HG03039 (cell line): Measurements from ENCODE around the gene TMEM100.

Experiments
- ATAC-seq: cut with Tn5 transposase; IDR thresholded peaks from one replicate; pipeline ENCODE4 v1.9.1; 2021; ENCODE audit warnings: mild to moderate bottlenecking, moderate library complexity; ENCODE audit not compliant: unreplicated experiment

The TMEM100 gene

DNA sequence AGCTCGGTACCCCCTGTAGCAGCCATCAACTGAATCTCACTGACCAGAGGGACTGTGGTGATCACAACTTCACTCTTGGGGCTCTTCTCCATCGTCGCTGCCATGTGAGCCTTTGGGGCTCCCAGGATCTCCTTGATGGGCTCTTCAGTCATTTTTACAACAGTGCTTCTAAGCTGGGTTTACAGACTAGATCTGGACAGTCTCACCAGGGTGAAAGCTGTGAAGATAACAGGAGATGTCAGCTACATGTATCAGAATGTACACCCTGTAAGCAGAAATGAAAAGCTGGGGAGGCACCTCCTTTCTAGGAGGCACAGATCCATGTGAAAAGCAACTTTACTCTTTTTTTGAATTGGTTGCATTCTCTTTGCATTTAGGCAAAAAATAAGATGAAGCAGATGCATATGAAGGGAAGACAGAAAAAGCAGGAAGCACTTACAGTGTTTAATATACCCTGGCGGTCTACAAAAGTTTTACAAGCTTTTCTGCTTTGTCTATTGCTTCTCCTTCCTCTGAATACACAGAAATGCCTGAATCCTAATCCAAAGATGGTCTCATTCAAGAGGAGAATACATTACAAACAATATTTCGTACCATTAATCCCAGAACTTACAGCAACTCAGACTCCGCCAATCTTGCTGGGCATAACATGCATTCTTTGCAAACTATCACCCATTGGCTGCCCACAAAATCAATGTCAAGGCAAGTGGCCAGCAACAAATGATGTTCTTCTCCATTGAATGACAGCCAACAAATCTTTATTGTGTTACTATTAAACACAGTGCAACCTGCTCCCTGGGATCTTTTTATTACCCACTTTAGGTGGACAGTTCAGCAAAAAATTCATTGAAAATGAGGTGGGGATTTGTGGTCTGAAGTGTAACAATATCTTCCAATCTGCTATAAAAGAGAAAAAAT is 1.5 kb downstream of the TMEM100 start:
- ATAC-seq = no peak

DNA sequence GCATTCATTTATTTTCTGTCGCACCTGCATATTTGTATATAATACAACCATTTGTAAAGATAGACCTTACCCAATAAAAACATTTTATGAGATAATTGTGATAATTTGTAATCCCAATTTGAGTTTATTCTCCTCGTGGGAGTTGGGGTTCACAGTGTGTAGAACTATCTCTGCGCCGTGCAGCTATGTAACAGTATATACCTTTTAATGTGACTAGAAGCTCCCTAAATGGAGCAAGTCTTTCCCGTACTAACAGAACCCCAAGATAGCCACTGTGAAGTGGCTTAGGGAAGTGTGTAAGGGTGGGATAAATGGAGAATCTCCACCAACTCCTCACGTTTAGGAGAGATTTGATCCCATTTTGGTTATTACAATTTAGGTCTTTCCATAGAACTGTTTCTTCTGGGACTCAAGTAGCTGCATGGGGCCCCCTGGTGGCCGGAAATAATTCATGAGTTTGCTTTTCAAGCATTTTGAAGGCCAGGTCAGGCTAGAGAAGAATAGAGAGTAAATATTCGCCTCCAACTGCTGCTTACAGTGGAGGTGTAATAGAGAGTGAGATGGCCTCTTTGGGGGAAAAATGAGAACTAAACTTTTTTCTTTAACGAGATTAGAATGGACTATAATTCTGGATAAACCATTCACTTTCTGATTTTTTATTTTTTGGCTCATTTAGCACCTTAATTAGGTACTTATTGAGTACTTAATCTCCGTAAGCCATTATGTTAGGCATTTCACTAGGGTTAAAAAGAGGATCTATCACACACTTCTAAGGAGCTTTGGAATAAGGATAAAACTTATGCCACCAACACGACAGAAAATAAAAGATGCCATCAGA is 4.5 kb downstream of the TMEM100 start:
- ATAC-seq = no peak

GRCh38 chr17:55717432-55717831 is 5.2 kb downstream of the TMEM100 start:
- ATAC-seq = no peak

- no peak for ATAC-seq
These were observed 11.7 kb downstream of the TMEM100 start for GRCh38 chr17:55710829-55711496.

- ATAC-seq = no peak
These were observed 12.3 kb downstream of the TMEM100 start for GRCh38 chr17:55710410-55710809.

- no peak for ATAC-seq
These were observed 12.7 kb downstream of the TMEM100 start for GRCh38 chr17:55709984-55710383.

GRCh38 chr17:55709440-55709839 is 13.2 kb downstream of the TMEM100 start:
- ATAC-seq = no peak

DNA sequence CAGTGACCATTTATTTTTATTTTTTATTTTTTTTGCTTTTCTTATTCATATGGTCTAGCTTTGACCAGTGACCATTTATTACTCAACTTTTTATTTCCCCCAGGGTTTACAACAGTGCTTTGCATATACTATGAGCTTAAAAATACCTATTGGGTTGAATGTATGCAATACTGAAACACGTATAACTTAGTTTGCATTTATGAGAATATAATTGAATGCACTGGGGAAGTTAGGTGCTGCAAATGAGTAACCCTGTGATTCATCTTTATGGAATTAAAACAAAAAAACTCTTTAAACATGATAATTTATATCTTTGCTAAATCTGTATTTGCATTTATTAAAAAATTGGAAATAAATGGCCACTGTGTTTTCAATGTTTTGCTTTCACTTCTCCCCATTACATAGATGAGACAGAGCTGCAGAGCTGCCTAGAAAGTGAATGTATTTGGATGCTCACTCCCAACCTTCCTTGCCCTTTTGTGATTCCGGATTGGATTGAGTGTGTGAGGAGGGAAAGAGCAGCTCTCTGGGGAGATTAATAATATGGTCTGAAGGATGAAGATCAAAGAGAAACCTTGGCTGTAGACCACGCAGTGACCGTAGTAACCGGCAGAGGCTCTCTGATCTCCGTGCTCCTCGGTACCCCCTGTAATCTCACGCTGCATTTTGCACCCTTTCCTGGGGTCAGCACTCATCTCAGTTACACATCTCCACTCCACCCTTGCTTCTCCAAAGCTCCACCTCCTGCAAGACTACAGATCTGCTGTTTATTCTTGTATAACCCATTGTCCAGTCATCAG is 14.3 kb downstream of the TMEM100 start:
- no peak for ATAC-seq

DNA sequence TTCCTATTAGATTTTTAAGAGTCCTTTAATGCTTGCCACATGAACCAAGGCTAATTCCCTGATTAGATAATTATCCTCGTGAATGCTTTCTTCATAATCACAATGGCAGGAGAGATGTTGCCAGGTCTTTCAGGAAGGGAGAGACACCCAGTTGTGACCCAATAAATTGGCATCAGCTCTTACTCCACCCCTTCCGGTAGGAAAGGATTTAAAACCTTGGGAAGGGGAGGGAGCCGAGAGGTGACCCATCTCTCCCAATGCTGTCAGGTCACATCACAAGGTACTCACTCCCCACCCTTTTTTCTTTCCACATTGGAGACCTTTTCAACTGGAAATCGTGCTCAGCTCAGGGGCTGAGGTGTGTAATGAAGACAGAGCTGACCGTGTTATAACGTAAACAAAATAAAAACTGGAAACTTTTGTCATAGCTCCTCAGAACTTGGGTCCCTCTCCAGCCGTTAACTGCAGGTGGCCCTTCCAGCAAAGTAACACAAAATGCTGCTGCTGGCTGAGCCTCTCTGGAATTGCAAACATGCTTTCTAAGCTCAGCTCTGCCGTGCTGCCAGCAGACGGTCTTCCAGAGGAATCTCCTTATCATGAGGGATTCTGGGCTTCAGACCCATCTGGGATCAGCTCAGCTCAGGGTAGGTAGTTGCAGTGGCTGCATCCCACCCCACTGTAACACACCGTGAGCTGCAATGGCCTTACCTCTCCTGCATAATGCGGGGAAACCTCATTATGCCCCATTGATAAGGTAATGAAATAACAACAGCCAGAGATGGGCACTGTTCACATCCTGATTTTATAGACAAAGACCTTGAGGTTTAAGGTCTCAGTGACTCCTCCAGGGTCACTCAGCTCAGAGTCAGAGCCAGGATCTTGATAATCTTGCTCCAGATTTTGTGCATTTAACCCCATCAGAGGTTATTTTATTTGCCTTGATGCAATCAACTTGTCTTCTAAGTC is 15.6 kb downstream of the TMEM100 start:
- no peak for ATAC-seq

DNA sequence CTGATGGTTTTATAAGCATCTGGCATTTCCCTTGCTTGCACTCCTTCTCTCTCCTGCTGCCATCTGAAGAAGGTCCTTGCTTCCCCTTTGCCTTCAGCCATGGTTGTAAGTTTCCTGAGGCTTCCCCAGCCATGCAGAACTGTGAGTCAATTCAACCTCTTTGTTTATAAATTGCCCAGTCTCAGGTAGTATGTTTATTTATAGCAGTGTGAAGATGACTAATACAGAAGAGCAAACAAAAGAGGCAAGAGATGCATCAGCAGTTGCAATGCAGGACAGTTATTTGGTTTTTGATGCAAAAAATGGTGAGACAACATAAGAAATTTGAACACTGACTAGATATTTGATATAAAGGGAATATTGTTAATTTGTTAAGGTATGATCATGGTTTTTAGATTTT is 16.8 kb downstream of the TMEM100 start:
- no peak for ATAC-seq

- no peak for ATAC-seq
These were observed 18.3 kb downstream of the TMEM100 start for GRCh38 chr17:55704401-55704800.

- ATAC-seq = no peak
These were observed 20.5 kb downstream of the TMEM100 start for GRCh38 chr17:55702150-55702549.

DNA sequence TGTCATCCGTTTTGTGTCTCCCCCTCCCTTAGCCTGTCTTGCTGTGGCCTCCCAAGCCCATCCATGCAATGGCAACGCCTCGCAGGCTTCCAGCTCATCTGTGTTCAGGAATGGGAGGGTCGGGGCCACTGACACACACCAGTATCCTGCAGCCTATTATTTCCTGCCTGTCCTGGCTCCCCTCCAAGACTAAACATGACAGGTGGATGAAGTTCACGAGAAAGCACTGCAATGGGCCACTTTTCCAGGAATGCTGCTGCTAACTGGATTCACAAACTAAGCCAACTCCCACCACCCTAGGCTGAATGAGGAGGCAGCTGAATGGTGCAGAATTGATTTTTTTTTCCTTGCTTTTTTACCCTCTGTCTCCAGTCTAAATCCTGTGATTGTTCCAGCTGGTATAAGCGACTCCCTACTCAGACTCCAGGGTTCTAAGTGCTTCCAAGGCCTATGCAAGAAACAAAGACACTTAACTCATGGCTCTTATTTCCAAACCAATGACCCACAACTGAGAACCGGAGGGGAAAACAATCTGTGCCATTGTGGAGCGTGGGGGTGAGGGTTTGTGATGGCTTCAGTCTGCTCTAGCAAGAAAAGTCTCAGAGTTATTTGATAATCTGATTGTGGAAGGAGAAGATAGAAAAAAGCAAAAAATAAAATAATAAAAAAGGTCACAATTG is 23.3 kb downstream of the TMEM100 start:
- no peak for ATAC-seq

DNA sequence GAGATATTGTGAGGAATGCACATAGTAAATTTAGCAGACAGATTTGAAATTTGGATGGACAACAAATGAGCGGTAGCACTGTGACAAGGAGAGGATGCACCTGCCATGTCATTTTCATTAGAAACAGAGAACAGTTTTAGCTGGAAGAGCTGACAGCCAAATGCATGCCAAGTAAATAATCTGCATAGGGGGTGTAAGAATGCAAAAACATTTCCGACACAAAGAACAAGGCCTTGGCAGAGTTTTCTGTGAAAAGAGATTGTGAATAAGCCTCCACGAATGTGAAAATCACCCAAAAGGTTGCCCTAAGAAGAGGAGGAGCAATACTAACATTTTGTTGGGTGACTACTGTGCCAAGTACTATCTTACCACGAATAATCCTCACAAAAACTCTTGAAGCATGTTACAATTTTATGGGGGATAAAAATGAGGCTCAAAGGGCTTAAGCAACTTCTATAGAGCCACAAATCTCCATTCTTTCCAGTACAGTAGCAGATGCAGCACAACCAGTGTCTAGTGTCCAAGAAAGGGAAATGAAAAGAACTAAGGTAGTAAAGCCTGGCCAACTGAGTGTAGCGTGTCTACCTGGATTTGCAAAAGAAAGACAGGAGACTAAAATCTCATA is 28.3 kb downstream of the TMEM100 start:
- ATAC-seq = no peak

DNA sequence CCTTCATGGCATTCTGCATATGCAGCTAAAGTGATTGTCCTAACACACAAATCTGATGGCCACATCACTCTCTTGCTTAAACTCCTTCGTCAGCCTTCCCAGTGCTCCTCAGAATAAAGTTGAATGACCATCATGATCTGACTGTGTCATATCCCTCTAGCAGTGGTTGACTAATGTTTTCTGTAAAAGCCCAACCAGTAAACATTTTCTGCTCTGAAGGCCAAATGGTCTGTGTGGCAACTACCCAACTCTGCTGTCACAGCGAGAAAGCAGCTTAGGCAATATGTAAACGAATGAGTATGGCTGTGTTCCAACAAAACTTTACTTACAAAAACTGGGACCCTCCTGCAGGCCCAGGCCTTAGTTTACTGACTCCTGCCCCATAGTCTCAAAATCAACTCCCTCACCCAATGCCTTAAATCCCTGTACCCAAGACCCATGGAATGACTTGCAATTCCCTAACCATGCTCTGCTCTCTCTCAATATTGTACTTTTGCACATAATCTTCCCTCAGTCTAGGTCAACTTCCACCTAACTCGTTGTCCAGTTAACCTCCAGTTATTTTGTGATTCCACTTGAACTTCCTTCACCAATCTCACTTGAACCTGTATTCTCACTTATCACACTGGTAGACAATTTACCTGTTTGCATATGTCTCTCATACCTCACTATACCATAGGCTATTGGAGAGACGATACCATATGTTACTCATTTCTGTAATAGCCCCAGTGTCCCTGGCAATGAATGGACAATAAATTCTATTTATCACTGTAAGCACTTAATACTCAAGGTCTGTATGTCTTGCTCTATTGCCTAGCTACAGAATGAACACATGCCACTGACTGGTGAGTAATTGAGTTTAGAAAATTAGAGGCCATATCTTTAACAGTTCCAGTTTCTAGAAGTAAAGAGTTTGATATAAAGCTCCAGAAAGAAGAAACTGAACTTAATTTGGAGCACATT is 29.1 kb downstream of the TMEM100 start:
- no peak for ATAC-seq

- no peak for ATAC-seq
These were observed 30.4 kb downstream of the TMEM100 start for GRCh38 chr17:55692276-55692675.

DNA sequence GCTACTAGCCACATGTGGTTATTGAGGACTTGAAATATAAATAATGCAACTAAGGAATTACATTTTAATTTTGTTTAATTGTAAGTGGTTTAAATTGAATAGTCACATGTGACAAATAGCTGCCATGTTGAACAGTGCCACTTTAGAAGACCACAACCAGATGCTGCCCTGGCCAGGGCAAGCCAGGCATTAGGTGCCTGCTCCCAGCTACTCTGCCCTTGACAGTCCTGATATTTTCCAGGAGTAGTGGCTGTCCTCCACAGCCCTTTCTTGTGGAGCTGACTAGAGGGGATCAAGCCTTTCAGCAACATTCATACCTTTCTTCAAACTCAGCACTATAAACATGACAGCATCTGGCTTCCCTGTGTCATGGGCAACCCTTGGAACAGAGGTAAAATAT is 31.0 kb downstream of the TMEM100 start:
- no peak for ATAC-seq
